Measurements from ENCODE around the gene CNTFR. TPM values are rescaled to one million over a fixed set of nuclear protein-coding genes. Genes with fewer than 3 reads are reported as not detected.

The CNTFR gene
- total RNA-seq, 4 donors from 2014 or later, result 0.29 to 4.6 (median 0.40) TPM; not detected in 1

DNA sequence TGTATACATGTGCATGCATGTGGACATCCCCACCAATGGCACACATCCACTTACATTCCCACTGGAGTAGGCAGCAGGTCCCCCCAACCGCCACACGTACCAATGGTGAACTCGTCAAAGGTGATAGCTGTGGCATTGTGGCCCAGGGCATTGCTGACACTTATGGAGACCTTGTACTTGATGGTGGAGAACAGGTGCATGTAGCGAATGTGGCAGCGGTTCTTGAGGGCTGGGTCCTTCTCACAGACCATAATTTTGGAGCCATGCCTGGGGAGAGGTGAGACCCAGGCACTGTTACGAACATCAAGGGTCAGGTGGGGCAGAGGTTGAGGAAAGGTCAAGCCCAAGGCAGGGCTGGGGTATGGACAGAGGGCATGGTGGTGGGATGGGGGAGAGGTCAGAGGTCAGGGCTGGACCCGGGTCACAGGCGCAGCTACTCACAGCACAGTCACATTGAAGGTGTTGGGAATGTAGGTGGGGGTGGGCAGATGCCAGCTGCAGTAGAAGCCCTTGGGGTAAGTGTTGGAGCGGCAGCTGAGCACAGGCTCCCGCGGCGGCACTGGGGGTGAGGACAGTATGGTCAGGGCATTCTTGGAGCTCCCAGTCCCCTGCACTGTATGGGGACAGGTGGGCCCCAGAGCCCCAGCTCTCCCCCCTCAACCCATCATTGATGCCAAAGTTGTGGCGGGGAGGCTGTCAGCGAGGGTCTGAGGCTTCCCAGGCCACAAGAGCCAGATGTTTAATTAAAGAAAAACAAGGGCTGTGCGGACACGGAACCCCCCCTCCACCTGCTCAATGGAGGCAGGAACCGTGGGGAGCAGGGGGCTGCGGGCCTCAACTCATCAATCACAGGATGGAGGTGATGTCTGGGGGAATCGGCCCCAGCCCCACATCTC, 31.9 kb downstream of the CNTFR start:
- intact Hi-C loops (cut with DNase I), result no loop called here
- no peak overlapping the region for H3K4me3 ChIP-seq
- H3K27me3 ChIP-seq, result peaks cover 0 to 69% (median 3%) of the 10 kb centered on the region in 4 donors
- H3K36me3 ChIP-seq, result no peaks in the 10 kb centered on the region
- 69 to 74% methylated on average over 13 of the region's 19 CpGs for WGBS, 2 donors
- TF ChIP-seq, protein P1, sequence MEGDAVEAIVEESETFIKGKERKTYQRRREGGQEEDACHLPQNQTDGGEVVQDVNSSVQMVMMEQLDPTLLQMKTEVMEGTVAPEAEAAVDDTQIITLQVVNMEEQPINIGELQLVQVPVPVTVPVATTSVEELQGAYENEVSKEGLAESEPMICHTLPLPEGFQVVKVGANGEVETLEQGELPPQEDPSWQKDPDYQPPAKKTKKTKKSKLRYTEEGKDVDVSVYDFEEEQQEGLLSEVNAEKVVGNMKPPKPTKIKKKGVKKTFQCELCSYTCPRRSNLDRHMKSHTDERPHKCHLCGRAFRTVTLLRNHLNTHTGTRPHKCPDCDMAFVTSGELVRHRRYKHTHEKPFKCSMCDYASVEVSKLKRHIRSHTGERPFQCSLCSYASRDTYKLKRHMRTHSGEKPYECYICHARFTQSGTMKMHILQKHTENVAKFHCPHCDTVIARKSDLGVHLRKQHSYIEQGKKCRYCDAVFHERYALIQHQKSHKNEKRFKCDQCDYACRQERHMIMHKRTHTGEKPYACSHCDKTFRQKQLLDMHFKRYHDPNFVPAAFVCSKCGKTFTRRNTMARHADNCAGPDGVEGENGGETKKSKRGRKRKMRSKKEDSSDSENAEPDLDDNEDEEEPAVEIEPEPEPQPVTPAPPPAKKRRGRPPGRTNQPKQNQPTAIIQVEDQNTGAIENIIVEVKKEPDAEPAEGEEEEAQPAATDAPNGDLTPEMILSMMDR (IDR thresholded peaks at IDR 0.05), result no peak
- TF ChIP-seq POLR2A (IDR thresholded peaks at IDR 0.05), result no peak
- no peak overlapping the region for H3K27ac ChIP-seq
- peaks cover 0 to 25% (median 0%) of the 10 kb centered on the region in 3 donors for H3K4me1 ChIP-seq
- no peaks in the 10 kb centered on the region for H3K9me3 ChIP-seq
- no peak for DNase-seq

- no peak for TF ChIP-seq POLR2A (IDR thresholded peaks at IDR 0.05)
- TF ChIP-seq, protein P1 (IDR thresholded peaks at IDR 0.05), result no peak
- intact Hi-C loops (cut with DNase I), result no loop called here
- no peaks in the 10 kb centered on the region for H3K9me3 ChIP-seq
- no peak for DNase-seq
- 53 to 55% methylated on average over 4 to 6 of the region's 6 CpGs for WGBS, 2 donors
- no peaks in the 10 kb centered on the region for H3K36me3 ChIP-seq
- H3K4me1 ChIP-seq, result peaks cover 0 to 25% (median 0%) of the 10 kb centered on the region in 3 donors
- no peak overlapping the region for H3K4me3 ChIP-seq
- H3K27me3 ChIP-seq, result peaks cover 0 to 65% (median 3%) of the 10 kb centered on the region in 4 donors
- H3K27ac ChIP-seq, result no peak overlapping the region
These were observed 32.6 kb downstream of the CNTFR start for GRCh38 chr9:34556949-34557348.

- 72 to 79% methylated on average over 7 to 10 of the region's 13 CpGs for WGBS, 2 donors
- H3K4me3 ChIP-seq, result no peak overlapping the region
- no peak for TF ChIP-seq POLR2A (IDR thresholded peaks at IDR 0.05)
- TF ChIP-seq, protein P1 (IDR thresholded peaks at IDR 0.05), result no peak
- no peak for DNase-seq
- intact Hi-C loops (cut with DNase I), result no loop called here
- peaks cover 0 to 25% (median 0%) of the 10 kb centered on the region in 3 donors for H3K4me1 ChIP-seq
- no peaks in the 10 kb centered on the region for H3K36me3 ChIP-seq
- no peaks in the 10 kb centered on the region for H3K9me3 ChIP-seq
- H3K27ac ChIP-seq, result no peak overlapping the region
- H3K27me3 ChIP-seq, result peaks cover 0 to 56% (median 3%) of the 10 kb centered on the region in 4 donors
These were observed 33.5 kb downstream of the CNTFR start for GRCh38 chr9:34555936-34556525.

DNA sequence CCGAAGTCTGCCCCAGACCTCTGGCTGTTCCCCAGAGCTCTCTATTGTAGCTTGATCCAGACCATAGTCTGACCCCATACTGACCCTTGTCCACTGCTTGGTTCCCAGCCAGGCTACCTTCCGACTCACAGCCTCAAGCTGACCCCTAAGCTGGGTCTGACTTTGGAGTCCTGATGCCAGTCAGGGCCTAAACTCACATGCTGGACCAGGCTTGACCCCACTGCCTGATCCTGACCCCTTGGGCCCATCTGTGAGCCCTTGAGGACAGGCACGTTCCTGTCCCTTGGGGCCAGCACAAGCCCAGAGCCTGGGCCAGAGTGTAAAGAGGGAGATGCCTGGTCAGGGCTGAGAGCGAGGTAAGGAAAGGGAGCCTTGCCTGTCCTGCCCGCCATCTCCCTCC, 34.0 kb downstream of the CNTFR start:
- no peak for TF ChIP-seq POLR2A (IDR thresholded peaks at IDR 0.05)
- TF ChIP-seq, protein P1 (IDR thresholded peaks at IDR 0.05), result no peak
- H3K9me3 ChIP-seq, result no peaks in the 10 kb centered on the region
- H3K27me3 ChIP-seq, result peaks cover 0 to 51% (median 3%) of the 10 kb centered on the region in 4 donors
- intact Hi-C loops (cut with DNase I), result no loop called here
- WGBS, 2 donors, result 80 to 83% methylated on average over 1 to 2 of the region's 5 CpGs
- H3K4me3 ChIP-seq, result no peak overlapping the region
- H3K36me3 ChIP-seq, result no peaks in the 10 kb centered on the region
- no peak for DNase-seq
- H3K4me1 ChIP-seq, result peaks cover 0 to 23% (median 0%) of the 10 kb centered on the region in 3 donors
- H3K27ac ChIP-seq, result no peak overlapping the region

- WGBS, 2 donors, result 44 to 72% methylated on average over 5 to 7 of the region's 23 CpGs
- intact Hi-C loops (cut with DNase I), result no loop called here
- Histone ChIP-seq H3K9me3 (no peaks in the 10 kb centered on the region), H3K4me1 (peaks cover 0 to 18% (median 0%) of the 10 kb centered on the region in 3 donors), H3K36me3 (no peaks in the 10 kb centered on the region), H3K4me3 (no peak overlapping the region), H3K27ac (no peak overlapping the region), H3K27me3 (peaks cover 0 to 46% (median 3%) of the 10 kb centered on the region in 4 donors)
- TF ChIP-seq POLR2A (IDR thresholded peaks at IDR 0.05), result no peak
- TF ChIP-seq, protein P1 (IDR thresholded peaks at IDR 0.05), result no peak
- DNase-seq, result no peak
These were observed 34.5 kb downstream of the CNTFR start for GRCh38 chr9:34555002-34555348.
